Loucy (cell line): ENCODE measurements around the gene ZNF516.

ENCODE experiments used
- EZH2phosphoT487 ChIP-seq: fragments of 200-600 bp; IDR thresholded peaks from 2 replicates; pipeline ENCODE4 v1.6.1; 2018; ENCODE audit warnings: antibody characterized with exemption, mild to moderate bottlenecking, moderate library complexity, borderline replicate concordance
- TF ChIP-seq, protein P1 (sequence below): fragments of 200-600 bp; sonication (generic); conservative IDR thresholded peaks from 2 replicates; pipeline ENCODE4 v1.5.1; 2014; ENCODE audit warnings: mild to moderate bottlenecking, antibody characterized with exemption, low read length

DNA sequence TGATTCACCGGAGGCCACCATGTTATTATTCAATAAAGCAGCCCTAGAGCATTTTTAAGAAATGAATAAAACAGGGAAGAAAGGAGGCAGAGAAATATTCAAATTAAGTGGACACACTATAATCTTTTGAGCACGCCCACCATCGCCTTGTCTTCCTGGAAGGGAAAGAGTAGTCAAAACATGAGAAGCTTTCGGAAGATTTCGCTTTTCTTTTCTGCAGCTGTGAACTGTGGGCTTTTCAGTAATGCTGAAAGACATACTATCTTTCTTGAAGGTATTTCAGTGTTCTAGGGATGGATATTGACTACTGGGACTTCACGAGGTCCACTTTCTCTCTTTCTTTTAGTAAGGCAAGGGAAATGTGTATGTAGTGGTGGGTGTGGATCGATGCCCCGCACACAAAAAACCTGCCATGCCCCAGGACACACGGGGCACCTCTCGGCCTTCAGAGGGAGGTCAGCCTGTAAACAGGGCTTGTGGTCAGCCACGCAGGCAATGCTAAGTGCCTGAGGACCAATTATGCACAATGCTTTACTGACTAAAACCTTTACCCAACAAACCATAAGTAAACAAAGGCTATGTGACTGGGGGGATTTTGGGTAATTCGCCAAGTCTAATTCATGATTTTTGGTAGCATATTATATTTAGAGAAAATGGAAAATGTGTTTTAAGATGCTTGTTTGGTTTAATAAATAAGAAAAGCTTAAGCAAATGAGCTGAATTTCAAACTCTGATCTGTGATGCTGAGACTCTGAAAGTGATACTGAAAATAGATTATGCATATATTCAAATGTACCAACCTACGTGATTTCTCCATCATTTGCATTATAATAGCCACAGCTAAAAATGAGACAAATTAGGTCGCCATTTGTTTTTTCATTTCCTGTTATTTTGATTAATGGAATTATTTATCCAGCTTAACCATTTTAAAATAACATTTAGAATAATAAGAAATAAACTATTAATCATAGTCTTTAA, 130.5 kb downstream of the ZNF516 start:
- TF ChIP-seq, protein P1, sequence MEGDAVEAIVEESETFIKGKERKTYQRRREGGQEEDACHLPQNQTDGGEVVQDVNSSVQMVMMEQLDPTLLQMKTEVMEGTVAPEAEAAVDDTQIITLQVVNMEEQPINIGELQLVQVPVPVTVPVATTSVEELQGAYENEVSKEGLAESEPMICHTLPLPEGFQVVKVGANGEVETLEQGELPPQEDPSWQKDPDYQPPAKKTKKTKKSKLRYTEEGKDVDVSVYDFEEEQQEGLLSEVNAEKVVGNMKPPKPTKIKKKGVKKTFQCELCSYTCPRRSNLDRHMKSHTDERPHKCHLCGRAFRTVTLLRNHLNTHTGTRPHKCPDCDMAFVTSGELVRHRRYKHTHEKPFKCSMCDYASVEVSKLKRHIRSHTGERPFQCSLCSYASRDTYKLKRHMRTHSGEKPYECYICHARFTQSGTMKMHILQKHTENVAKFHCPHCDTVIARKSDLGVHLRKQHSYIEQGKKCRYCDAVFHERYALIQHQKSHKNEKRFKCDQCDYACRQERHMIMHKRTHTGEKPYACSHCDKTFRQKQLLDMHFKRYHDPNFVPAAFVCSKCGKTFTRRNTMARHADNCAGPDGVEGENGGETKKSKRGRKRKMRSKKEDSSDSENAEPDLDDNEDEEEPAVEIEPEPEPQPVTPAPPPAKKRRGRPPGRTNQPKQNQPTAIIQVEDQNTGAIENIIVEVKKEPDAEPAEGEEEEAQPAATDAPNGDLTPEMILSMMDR = no peak
- no peak for TF ChIP-seq EZH2phosphoT487
